ENCODE results near the gene SCN9A. TPM values are rescaled to one million over a fixed set of nuclear protein-coding genes. Genes with fewer than 3 reads are reported as not detected.

The SCN9A gene
- total RNA-seq, 2 experiments from 2014 or later: 0.14 to 0.17 TPM

- Mint-ChIP-seq H3K4me3 (no peak overlapping the region), H3K27me3 (no peaks in the 10 kb centered on the region), H3K9me3 (no peaks in the 10 kb centered on the region), H3K36me3 (ENCODE audit: low read depth) (no peaks in the 10 kb centered on the region), H3K4me1 (ENCODE audit: low read depth) (no peaks in the 10 kb centered on the region), H3K27ac (no peak overlapping the region)
- no peak for ATAC-seq (ENCODE audit: poor library complexity)
- H3K4me1 ChIP-seq (ENCODE audit: insufficient read depth, low read length): no peaks in the 10 kb centered on the region
- intact Hi-C loops (cut with DNase I, micrococcal nuclease): no loop called here
- no peak overlapping the region for H3K27ac ChIP-seq (ENCODE audit: low read depth in 1 of 2, low read length in 2 of 2)
- DNase-seq: no peak
- POLR2A ChIA-PET: no interaction called here
- H3K36me3 ChIP-seq (ENCODE audit: insufficient read depth, low read length): no peaks in the 10 kb centered on the region
- CTCF ChIA-PET: no interaction called here
- H3K4me3 ChIP-seq (ENCODE audit: low read length): no peak overlapping the region
- peaks cover 0 to 3% of the 10 kb centered on the region in 2 experiments for H3K9me3 ChIP-seq (ENCODE audit: control insufficient read depth in 1 of 2, insufficient read depth in 1 of 2, low read length in 2 of 2)
- TF ChIP-seq CTCF (IDR thresholded peaks at IDR 0.05): no peak
- H3K27me3 ChIP-seq (ENCODE audit: control insufficient read depth in 1 of 2, insufficient read depth in 2 of 2, low read length in 2 of 2): no peaks in the 10 kb centered on the region
These were observed 37.8 kb downstream of the SCN9A start for GRCh38 chr2:166337932-166338331.

GRCh38 chr2:166335284-166335683, 40.5 kb downstream of the SCN9A start:
- ChIA-PET POLR2A (no interaction called here), CTCF (no interaction called here)
- H3K4me3 Mint-ChIP-seq: no peak overlapping the region
- Histone ChIP-seq H3K36me3 (ENCODE audit: insufficient read depth, low read length) (no peaks in the 10 kb centered on the region), H3K27ac (ENCODE audit: low read depth in 1 of 2, low read length in 2 of 2) (no peak overlapping the region), H3K27me3 (ENCODE audit: control insufficient read depth in 1 of 2, insufficient read depth in 2 of 2, low read length in 2 of 2) (no peaks in the 10 kb centered on the region), H3K4me3 (ENCODE audit: low read length) (no peak overlapping the region), H3K4me1 (ENCODE audit: insufficient read depth, low read length) (no peaks in the 10 kb centered on the region), H3K9me3 (ENCODE audit: control insufficient read depth in 1 of 2, insufficient read depth in 1 of 2, low read length in 2 of 2) (no peaks in the 10 kb centered on the region)
- DNase-seq (no peak), ATAC-seq (ENCODE audit: poor library complexity) (no peak)
- H3K4me1 Mint-ChIP-seq (ENCODE audit: low read depth): no peaks in the 10 kb centered on the region
- no peak for TF ChIP-seq CTCF (IDR thresholded peaks at IDR 0.05)
- H3K27ac Mint-ChIP-seq: no peak overlapping the region
- H3K27me3 Mint-ChIP-seq: no peaks in the 10 kb centered on the region
- intact Hi-C loops (cut with DNase I, micrococcal nuclease): no loop called here
- no peaks in the 10 kb centered on the region for H3K9me3 Mint-ChIP-seq
- no peaks in the 10 kb centered on the region for H3K36me3 Mint-ChIP-seq (ENCODE audit: low read depth)

- Histone ChIP-seq H3K27ac (ENCODE audit: low read depth in 1 of 2, low read length in 2 of 2) (no peak overlapping the region), H3K4me3 (ENCODE audit: low read length) (no peak overlapping the region), H3K36me3 (ENCODE audit: insufficient read depth, low read length) (no peaks in the 10 kb centered on the region), H3K27me3 (ENCODE audit: control insufficient read depth in 1 of 2, insufficient read depth in 2 of 2, low read length in 2 of 2) (no peaks in the 10 kb centered on the region), H3K4me1 (ENCODE audit: insufficient read depth, low read length) (no peaks in the 10 kb centered on the region), H3K9me3 (ENCODE audit: control insufficient read depth in 1 of 2, insufficient read depth in 1 of 2, low read length in 2 of 2) (no peaks in the 10 kb centered on the region)
- no peak for TF ChIP-seq CTCF (IDR thresholded peaks at IDR 0.05)
- Mint-ChIP-seq H3K27me3 (no peaks in the 10 kb centered on the region), H3K27ac (no peak overlapping the region), H3K4me3 (no peak overlapping the region), H3K4me1 (ENCODE audit: low read depth) (no peaks in the 10 kb centered on the region), H3K9me3 (no peaks in the 10 kb centered on the region), H3K36me3 (ENCODE audit: low read depth) (no peaks in the 10 kb centered on the region)
- ATAC-seq (ENCODE audit: poor library complexity): no peak
- ChIA-PET CTCF (no interaction called here), POLR2A (no interaction called here)
- intact Hi-C loops (cut with DNase I, micrococcal nuclease): no loop called here
- no peak for DNase-seq
These were observed 40.9 kb downstream of the SCN9A start for GRCh38 chr2:166334805-166335204.

Data from CD4-positive, alpha-beta T cell (primary cell).